Natural killer cell treated with Interleukin-12 subunit alpha and Interleukin-12 subunit beta and Interleukin-15 and Interleukin-18, amount 100 ng/mL, for 72 hours (primary cell): ENCODE data around the gene REC114. TPM values are rescaled to one million over a fixed set of nuclear protein-coding genes. Genes with fewer than 3 reads are reported as not detected.
A peak's percentile ranks its signal among the peaks of the same experiment; 100 is the strongest.
"Not testable (repeated sequence)": the region's sequence is repeated elsewhere in the genome, so short reads cannot be mapped to it uniquely, and the experiment has no call there.

Experiments used
- ATAC-seq, 2 donors: fragments of 150-1000 bp; cut with Tn5 transposase in 1 of 2; sonication (Bioruptor Pico), chemical (Tn5 transposase) in 1 of 2; 2 replicates each; pipeline ENCODE4 v1.10.0; 2021
- DNase-seq: peaks from one replicate; pipeline ENCODE4 v3.0.0; 2022; ENCODE audit warnings: low spot score
- H3K27ac Mint-ChIP-seq, 2 donors: 1 replicate in 1 of 2; 2 replicates in 1 of 2; pipeline ENCODE4 v1.8.0; 2022; ENCODE audit warnings: mixed read lengths in 2 of 2, mild to moderate bottlenecking in 1 of 2, moderate library complexity in 1 of 2
- H3K27me3 Mint-ChIP-seq, 2 donors: 1 replicate in 1 of 2; 2 replicates in 1 of 2; pipeline ENCODE4 v1.8.0; 2022; ENCODE audit warnings: mixed read lengths in 2 of 2
- H3K36me3 Mint-ChIP-seq: one replicate; pipeline ENCODE4 v1.8.0; 2022; ENCODE audit warnings: mixed read lengths
- H3K4me1 Mint-ChIP-seq, 2 donors: 1 replicate in 1 of 2; 2 replicates in 1 of 2; pipeline ENCODE4 v1.8.0; 2022; ENCODE audit warnings: low read depth in 2 of 2, mixed read lengths in 2 of 2, mild to moderate bottlenecking in 1 of 2
- H3K4me3 Mint-ChIP-seq: one replicate; pipeline ENCODE4 v1.8.0; 2022; ENCODE audit warnings: mixed read lengths
- H3K9me3 Mint-ChIP-seq: 2 replicates; pipeline ENCODE4 v1.8.0; 2022; ENCODE audit warnings: mixed read lengths
- total RNA-seq, 2 donors: library from RNA; stranded (reverse); gene quantifications; one replicate each; pipeline ENCODE4 v1.2.3, GENCODE V29; 2022

The REC114 gene
- total RNA-seq, 2 donors from 2014 or later: not detected

DNA sequence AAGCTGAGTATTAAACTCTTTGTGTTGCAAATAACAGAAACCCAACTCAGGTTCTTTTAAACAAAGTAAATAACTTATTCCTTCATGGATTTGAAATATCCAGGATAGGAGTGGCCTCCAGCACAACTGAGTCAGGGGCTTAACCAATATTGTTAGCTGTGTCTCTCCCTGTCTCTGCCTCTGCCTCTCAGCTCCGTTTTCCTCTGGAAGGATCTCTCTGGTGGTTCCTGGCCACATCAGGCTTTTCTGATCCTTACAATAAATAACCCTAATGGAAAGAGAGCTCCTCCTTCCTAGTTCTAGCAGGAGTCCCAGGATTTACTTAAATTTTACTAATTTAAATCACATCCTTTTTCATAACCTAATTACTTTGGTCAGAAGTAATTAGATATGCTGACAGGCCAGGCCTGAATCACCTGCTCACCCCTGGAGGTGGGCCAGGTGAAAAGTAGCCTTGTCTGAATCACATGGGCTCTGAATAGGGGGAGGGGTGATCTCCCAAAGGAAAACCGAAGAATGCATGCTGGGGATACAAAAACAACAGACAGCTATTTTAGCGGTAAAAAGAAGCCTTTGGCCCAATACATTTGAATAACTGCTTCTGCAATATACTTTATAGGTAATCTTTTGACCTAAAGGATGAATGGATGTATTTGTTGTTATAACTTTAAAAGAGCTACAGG lies 75.4 kb downstream of the REC114 start:
- DNase-seq: no peak
- no peaks in the 10 kb centered on the region for H3K27me3 Mint-ChIP-seq
- peak overlapping the region in 1 of 2 donors; percentile 7 for H3K27ac Mint-ChIP-seq
- H3K4me1 Mint-ChIP-seq: peaks cover 8 to 28% of the 10 kb centered on the region in 2 donors
- H3K4me3 Mint-ChIP-seq: no peak overlapping the region
- ATAC-seq: no peak
- no peaks in the 10 kb centered on the region for H3K36me3 Mint-ChIP-seq
- no peaks in the 10 kb centered on the region for H3K9me3 Mint-ChIP-seq

DNA sequence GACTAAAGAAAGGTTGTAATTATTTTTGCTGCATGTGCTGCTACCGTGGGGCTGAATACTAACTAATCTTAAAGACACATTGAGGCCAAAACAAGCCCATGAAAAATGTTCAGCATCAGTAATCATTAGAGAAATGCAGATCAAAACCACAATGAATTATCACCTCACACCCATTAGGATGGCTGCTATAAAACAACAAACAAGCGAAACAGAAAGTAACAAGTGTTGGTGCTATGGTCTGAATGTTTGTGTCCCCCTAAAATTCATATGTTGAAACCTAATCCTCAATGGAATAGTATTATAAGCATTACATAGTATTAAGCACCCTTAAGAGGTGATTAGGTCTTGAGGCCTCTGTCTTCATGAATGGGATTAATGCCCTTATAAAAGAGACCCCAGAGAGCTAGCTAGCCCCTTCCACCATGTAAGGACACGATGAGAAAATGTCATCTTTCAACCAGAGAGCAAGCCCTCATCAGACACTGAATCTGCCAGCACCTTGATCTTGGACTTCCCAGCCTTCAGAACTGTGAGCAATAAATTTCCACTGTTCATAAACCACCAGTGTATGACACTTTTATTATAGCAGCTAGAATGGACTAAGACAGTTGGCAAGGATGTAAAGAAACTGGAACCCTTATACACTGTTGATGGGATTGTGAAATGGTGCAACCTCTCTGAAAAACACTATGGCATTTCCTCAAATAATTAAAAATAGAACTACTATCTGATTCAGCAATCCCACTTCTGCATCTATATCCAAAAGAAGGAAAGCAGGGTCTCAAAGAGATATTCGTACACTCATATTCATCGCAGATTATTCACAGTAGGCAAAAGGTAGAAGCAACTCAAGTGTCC lies 76.1 kb downstream of the REC114 start:
- peaks cover 8 to 28% of the 10 kb centered on the region in 2 donors for H3K4me1 Mint-ChIP-seq
- H3K9me3 Mint-ChIP-seq: no peaks in the 10 kb centered on the region
- H3K27ac Mint-ChIP-seq: peak overlapping the region in 1 of 2 donors; percentile 7
- no peak overlapping the region for H3K4me3 Mint-ChIP-seq
- H3K27me3 Mint-ChIP-seq: no peaks in the 10 kb centered on the region
- DNase-seq (no peak), ATAC-seq (no peak)
- H3K36me3 Mint-ChIP-seq: no peaks in the 10 kb centered on the region

DNA sequence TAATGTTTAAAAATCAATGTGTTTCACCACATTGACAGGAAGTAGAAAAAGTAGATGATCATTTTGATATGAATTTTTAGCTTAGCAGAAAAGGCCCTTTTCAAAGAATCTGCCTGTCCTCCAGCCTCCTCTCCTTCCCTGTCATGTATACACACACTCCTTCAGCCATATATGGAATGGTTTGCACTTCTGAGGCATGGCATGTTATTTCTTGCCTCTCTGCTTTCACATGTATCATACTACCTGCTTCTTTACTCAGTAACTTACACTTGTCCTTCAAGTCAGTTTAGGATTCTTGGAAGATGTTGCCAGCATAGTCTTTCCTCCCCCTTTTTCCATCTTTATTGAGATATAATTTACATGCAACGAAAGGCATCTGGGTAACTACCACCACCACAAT lies 79.0 kb downstream of the REC114 start:
- Mint-ChIP-seq H3K9me3 (no peaks in the 10 kb centered on the region), H3K27ac (no peak overlapping the region), H3K27me3 (peaks cover 7% of the 10 kb centered on the region in 2 donors), H3K4me3 (no peak overlapping the region), H3K4me1 (peaks cover 8 to 26% of the 10 kb centered on the region in 2 donors), H3K36me3 (no peaks in the 10 kb centered on the region)
- ATAC-seq: no peak
- DNase-seq: no peak

DNA sequence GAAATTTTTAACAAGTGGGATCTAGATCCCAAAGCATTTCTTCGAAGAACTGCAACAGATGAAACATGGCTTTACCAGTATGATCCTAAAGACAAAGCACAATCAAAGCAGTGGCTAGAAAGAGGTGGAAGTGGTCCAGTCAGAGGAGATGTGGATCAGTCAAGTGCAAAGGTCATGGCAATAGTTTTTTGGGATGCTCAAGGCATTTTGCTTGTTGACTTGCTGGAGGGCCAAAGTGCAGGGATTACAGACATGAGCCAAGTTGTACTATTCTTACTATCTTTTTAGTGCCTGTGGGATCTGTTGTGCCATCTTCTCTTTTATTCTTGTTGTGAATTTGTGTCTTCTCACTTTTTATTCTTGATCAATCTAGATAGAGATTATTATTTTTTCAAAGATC lies 82.0 kb downstream of the REC114 start:
- H3K27ac Mint-ChIP-seq: no peak overlapping the region
- H3K4me3 Mint-ChIP-seq: no peak overlapping the region
- DNase-seq (no peak), ATAC-seq (no peak)
- peaks cover 0 to 8% of the 10 kb centered on the region in 2 donors for H3K4me1 Mint-ChIP-seq
- H3K9me3 Mint-ChIP-seq: no peaks in the 10 kb centered on the region
- H3K36me3 Mint-ChIP-seq: no peaks in the 10 kb centered on the region
- H3K27me3 Mint-ChIP-seq: peaks cover 13 to 19% of the 10 kb centered on the region in 2 donors

DNA sequence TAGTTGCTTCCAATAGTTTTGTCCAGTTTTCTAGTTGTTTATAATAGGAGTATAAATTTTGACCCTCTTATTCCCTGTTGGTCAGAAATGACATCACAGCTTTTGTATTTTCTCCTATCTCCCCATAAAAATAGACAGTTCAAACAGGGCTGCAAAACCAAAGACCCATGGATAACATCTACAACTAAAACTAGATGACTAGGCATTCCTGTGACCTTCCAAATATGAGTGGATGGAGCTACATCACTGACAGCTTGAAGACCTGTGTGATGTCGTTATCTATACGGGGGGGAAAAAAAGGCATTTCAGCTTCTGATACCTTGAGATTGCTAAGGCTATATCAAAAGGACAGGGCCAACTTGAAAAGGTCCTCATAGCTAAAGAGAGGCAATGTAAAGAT lies 84.6 kb downstream of the REC114 start:
- H3K4me1 Mint-ChIP-seq: no peaks in the 10 kb centered on the region
- no peaks in the 10 kb centered on the region for H3K36me3 Mint-ChIP-seq
- ATAC-seq (no peak), DNase-seq (no peak)
- H3K9me3 Mint-ChIP-seq: no peaks in the 10 kb centered on the region
- no peak overlapping the region for H3K4me3 Mint-ChIP-seq
- peaks cover 13 to 19% of the 10 kb centered on the region in 2 donors for H3K27me3 Mint-ChIP-seq
- no peak overlapping the region for H3K27ac Mint-ChIP-seq

DNA sequence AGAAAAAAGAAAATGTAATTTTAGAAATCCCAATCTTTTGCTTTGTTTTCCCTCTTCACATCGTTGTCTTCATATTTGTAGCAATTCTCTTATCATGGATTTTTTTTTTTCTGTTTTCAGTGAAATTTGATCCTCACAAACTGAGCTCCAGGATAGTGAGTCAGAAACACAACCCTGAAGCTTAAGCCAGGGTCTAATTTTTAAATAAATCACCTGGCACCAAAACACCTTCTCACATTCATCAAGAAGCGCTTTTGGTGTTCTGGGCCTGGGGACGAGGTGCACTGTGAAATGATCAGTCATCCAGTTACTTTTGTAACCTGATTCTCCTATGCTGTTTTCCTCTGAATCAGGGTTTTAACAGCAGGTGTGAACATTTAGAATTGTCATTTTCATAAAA lies 87.7 kb downstream of the REC114 start:
- no peaks in the 10 kb centered on the region for H3K36me3 Mint-ChIP-seq
- H3K9me3 Mint-ChIP-seq: no peaks in the 10 kb centered on the region
- ATAC-seq (no peak), DNase-seq (no peak)
- no peak overlapping the region for H3K4me3 Mint-ChIP-seq
- H3K27me3 Mint-ChIP-seq: peaks cover 13 to 19% of the 10 kb centered on the region in 2 donors
- H3K27ac Mint-ChIP-seq: no peak overlapping the region
- no peaks in the 10 kb centered on the region for H3K4me1 Mint-ChIP-seq

DNA sequence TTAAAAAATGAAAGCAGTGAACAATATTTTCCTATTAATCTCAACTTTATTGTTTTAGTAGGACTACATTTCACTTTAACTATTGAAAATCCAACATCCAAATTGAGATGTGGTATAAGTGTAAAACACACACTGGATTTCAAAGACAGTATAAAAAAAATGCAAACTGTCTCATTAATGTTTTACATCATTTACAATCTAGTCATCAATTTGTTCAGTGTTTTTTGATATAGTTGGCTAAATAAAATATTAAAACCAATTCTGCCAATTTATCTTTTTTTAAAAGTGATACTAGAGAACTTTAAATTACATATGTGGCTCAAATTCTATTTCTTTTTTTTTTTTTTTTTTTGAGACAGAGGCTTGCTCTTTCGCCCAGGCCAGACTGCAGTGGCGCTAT lies 95.2 kb downstream of the REC114 start:
- H3K4me3 Mint-ChIP-seq: no peak overlapping the region
- H3K27ac Mint-ChIP-seq: no peak overlapping the region
- ATAC-seq (no peak), DNase-seq (no peak)
- no peaks in the 10 kb centered on the region for H3K4me1 Mint-ChIP-seq
- H3K36me3 Mint-ChIP-seq: no peaks in the 10 kb centered on the region
- H3K27me3 Mint-ChIP-seq: no peaks in the 10 kb centered on the region
- H3K9me3 Mint-ChIP-seq: no peaks in the 10 kb centered on the region

DNA sequence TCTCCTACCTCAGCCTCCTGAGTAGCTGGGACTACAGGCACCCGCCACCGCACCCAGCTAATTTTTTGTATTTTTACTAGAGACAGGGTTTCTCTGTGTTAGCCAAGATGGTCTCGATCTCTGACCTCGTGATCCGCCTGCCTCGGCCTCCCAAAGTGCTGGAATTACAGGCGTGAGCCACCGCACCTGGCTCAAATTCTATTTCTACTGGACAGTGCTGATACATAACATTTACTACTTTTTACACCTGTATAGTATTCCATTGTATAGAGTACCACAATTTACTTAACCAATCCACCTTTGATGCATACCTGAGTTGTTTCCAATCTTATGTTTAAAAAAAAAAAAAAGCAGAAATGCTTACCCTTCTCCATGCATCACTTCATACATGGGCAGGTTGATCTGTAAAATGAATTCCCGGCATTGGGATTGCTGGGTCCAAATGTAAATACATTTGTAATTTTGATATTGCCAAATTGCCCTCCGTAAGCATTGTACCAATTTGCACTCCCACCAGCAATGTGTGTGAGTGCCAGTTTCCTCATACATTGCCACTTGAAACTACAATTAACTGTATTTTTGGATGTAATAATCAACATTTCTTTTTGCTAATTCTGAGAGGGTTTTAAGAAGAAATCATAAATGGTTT lies 95.7 kb downstream of the REC114 start:
- DNase-seq (no peak), ATAC-seq (no peak)
- Mint-ChIP-seq H3K27ac (no peak overlapping the region), H3K27me3 (no peaks in the 10 kb centered on the region), H3K36me3 (no peaks in the 10 kb centered on the region), H3K4me1 (no peaks in the 10 kb centered on the region), H3K9me3 (no peaks in the 10 kb centered on the region), H3K4me3 (no peak overlapping the region)

DNA sequence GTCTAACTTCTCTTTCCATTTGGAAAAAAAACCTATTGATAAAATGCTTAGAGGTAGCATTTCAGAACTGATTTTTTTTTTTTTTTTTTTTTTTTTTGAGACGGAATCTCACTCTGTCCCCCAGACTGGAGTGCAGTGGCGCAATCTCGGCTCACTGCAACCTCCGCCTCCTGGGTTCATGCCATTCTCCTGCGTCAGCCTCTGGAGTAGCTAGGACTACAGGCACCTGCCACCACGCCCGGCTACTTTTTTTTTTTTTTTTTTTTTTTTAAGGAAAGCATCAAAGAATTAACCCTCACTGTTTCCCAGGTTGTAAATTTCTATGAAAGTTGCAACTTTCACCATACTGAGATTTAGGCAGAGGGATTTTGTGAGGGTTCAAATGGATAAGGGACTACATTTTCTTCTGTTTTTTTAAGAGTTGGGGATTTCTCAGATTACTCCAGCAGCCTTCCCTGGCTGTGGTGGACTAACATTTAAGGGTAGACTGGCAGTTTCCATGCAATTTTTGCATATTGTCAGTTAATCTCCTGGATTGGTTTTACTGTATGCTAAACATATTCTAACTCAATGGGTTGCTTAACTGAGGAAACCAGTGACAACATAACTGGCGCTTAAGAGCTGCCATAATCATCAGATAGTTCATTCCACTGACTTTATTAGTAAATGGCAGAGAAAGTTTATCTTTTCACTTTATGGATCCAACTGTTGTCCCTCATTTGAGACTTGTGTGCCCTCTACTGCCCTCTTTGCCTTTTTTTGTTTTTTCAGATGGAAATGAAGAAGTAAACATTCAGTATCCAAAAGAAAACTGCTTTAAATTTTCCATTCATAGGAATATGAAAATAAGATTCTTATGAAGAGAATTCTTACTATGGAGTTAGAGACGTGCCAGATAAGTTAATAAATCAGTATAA lies 96.5 kb downstream of the REC114 start:
- no peaks in the 10 kb centered on the region for H3K9me3 Mint-ChIP-seq

DNA sequence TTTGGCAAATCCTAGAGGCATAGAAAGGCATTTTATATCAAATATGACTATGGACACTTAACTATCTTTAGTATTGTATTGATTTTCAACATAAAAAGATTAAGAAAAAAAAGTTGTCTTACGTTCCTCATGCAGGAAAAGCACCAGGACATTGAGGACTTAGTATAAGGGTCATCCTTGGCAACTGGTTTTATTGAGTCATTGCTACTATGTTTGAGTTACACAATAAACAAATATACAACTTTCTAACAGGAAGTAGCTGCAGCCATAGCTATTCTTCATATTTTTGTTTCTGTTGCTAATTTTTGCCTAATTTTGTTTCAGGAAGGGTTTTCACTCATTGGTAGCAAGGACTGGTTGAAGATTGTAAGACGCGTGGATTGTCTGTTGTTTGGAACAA lies 97.2 kb downstream of the REC114 start:
- no peaks in the 10 kb centered on the region for H3K27me3 Mint-ChIP-seq
- no peak for DNase-seq
- H3K4me1 Mint-ChIP-seq: no peaks in the 10 kb centered on the region
- H3K36me3 Mint-ChIP-seq: no peaks in the 10 kb centered on the region
- no peak overlapping the region for H3K4me3 Mint-ChIP-seq
- ATAC-seq: no peak
- no peaks in the 10 kb centered on the region for H3K9me3 Mint-ChIP-seq
- no peak overlapping the region for H3K27ac Mint-ChIP-seq

More for the DNA sequence above, 96.5 kb downstream of the REC114 start:
- H3K4me1 Mint-ChIP-seq: no peaks in the 10 kb centered on the region
- H3K27me3 Mint-ChIP-seq: no peaks in the 10 kb centered on the region
- DNase-seq: no peak
- ATAC-seq: no peak
- H3K36me3 Mint-ChIP-seq: no peaks in the 10 kb centered on the region
- no peak overlapping the region for H3K4me3 Mint-ChIP-seq
- H3K27ac Mint-ChIP-seq: no peak overlapping the region

DNA sequence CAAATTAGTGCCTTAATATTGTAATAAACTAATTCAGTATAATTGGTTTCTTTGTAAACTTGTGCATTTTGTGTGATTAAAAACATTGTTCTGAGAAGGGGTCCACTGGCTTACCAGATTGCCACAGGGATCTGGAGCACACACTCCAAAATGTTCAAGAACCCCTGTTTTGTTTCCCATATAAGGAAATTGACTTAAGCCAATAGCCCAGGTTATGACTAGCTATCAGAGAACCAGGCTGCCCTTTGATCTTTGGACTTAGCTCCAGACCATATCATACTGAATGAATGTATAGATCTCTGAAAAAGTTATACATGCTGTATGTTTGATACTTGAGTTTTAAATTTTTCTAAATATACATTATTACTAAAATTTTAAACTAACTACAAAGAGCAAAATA lies 98.5 kb downstream of the REC114 start:
- Mint-ChIP-seq H3K9me3 (no peaks in the 10 kb centered on the region), H3K36me3 (no peaks in the 10 kb centered on the region), H3K4me1 (no peaks in the 10 kb centered on the region), H3K27ac (no peak overlapping the region), H3K4me3 (no peak overlapping the region), H3K27me3 (no peaks in the 10 kb centered on the region)
- no peak for ATAC-seq
- DNase-seq: no peak

DNA sequence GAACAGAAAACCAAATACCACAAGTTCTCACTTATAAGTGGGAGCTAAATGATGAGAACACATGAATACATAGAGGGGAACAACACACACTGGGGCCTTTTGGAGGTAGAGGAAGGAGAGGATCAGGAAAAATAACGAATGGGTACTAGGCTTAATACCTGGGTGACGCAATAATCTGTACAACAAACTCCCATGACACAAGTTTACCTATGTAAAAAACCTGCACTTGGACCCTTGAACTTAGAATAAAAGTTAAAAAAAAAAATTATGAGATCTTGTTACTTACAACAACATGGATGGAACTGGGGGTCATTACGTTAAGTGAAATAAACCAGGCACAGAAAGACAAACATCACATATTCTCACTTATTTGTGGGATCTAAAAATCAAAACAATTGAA lies 106.0 kb downstream of the REC114 start:
- H3K36me3 Mint-ChIP-seq, H3K9me3 Mint-ChIP-seq, H3K4me1 Mint-ChIP-seq, DNase-seq, H3K4me3 Mint-ChIP-seq, H3K27me3 Mint-ChIP-seq, H3K27ac Mint-ChIP-seq, ATAC-seq: not testable (repeated sequence)

DNA sequence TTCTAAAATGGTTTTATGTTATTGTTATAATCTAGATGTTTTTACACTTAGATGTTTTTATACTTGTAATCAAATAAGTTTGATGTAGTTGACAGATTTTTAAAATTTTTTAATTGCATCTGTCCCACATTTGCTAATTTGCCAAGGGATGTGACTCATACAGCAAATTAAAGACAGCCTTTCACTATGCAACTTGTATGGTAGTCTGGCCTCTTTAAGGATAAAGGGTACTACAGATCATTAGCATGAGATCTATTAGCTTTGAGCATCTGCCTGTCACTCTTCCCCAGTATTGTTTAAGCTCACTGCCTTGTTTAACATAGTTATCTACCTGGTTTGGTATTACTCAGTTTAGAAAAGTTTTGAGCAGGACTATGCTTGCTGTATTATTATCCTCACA lies 107.2 kb downstream of the REC114 start:
- Mint-ChIP-seq H3K36me3 (no peaks in the 10 kb centered on the region), H3K27me3 (no peaks in the 10 kb centered on the region), H3K4me3 (no peak overlapping the region), H3K4me1 (no peaks in the 10 kb centered on the region), H3K9me3 (no peaks in the 10 kb centered on the region), H3K27ac (no peak overlapping the region)
- no peak for DNase-seq
- ATAC-seq: no peak
